Osteoblast (primary cell): ENCODE results near the gene PCNP. TPM values are rescaled to one million over a fixed set of nuclear protein-coding genes. Genes with fewer than 3 reads are reported as not detected.
A peak's percentile ranks its signal among the peaks of the same experiment; 100 is the strongest.

Experiments
- DNase-seq: peaks from one replicate; pipeline ENCODE4 v3.0.0; 2011; ENCODE audit warnings: low spot score, mixed read lengths; ENCODE audit not compliant: insufficient read length; ENCODE audit errors: missing footprints
- H2AFZ ChIP-seq: 2 replicates; pipeline ENCODE4 v1.6.0; 2011; ENCODE audit warnings: mild to moderate bottlenecking, low read length
- H3K27ac ChIP-seq: 2 replicates; pipeline ENCODE4 v1.5.1; 2011; ENCODE audit warnings: mild to moderate bottlenecking, low read depth, low read length, moderate library complexity
- H3K27me3 ChIP-seq: 2 replicates; pipeline ENCODE4 v1.6.0; 2012; ENCODE audit warnings: mild to moderate bottlenecking, control low read depth, inconsistent platforms, low read length, moderate library complexity; ENCODE audit not compliant: insufficient read depth
- H3K36me3 ChIP-seq: 2 replicates; pipeline ENCODE4 v1.5.1; 2011; ENCODE audit warnings: mild to moderate bottlenecking, low read length, control low read depth, moderate library complexity; ENCODE audit not compliant: insufficient read depth
- H3K4me1 ChIP-seq: 2 replicates; pipeline ENCODE4 v1.5.1; 2011; ENCODE audit warnings: mild to moderate bottlenecking, low read length, control low read depth, moderate library complexity; ENCODE audit not compliant: insufficient read depth
- H3K4me2 ChIP-seq: 2 replicates; pipeline ENCODE4 v1.6.0; 2011; ENCODE audit warnings: mild to moderate bottlenecking, low read length; ENCODE audit not compliant: insufficient read depth
- H3K4me3 ChIP-seq: fragments of 200-600 bp; sonication (generic); 3 replicates; pipeline ENCODE4 v1.5.1; 2012; ENCODE audit warnings: mild to moderate bottlenecking, low read length, inconsistent platforms; ENCODE audit not compliant: insufficient read depth
- H3K79me2 ChIP-seq: 2 replicates; pipeline ENCODE4 v1.6.0; 2012; ENCODE audit warnings: mild to moderate bottlenecking, low read length, control low read depth, inconsistent platforms; ENCODE audit not compliant: insufficient read depth
- H3K9me3 ChIP-seq: 2 replicates; pipeline ENCODE4 v1.5.1; 2011; ENCODE audit warnings: low read depth, low read length, control low read depth
- H4K20me1 ChIP-seq: 2 replicates; pipeline ENCODE4 v1.6.0; 2012; ENCODE audit warnings: mild to moderate bottlenecking, low read length, control low read depth; ENCODE audit not compliant: insufficient read depth
- CTCF ChIP-seq: IDR thresholded peaks from 2 replicates; pipeline ENCODE4 v1.5.1; 2011; ENCODE audit warnings: mild to moderate bottlenecking, low read depth, low read length, moderate library complexity; ENCODE audit errors: extremely low read depth
- total RNA-seq: library from RNA; depleted of rRNA; stranded (reverse); fragments of >200 nt; gene quantifications from 2 replicates; pipeline ENCODE4 v1.2.3, GENCODE V29; 2012

Gene PCNP
- total RNA-seq, 1 donor, result 92.6 TPM

GRCh38 chr3:101556064-101556463 is 17.9 kb upstream of the PCNP start:
- no peak overlapping the region for H3K4me2 ChIP-seq
- H3K79me2 ChIP-seq, result no peaks in the 10 kb centered on the region
- no peaks in the 10 kb centered on the region for H4K20me1 ChIP-seq
- no peak for DNase-seq
- no peak overlapping the region for H3K27ac ChIP-seq
- no peaks in the 10 kb centered on the region for H3K9me3 ChIP-seq
- H3K36me3 ChIP-seq, result no peaks in the 10 kb centered on the region
- H3K27me3 ChIP-seq, result peaks cover 13% of the 10 kb centered on the region
- H2AFZ ChIP-seq, result no peak overlapping the region
- H3K4me3 ChIP-seq, result no peak overlapping the region
- no peaks in the 10 kb centered on the region for H3K4me1 ChIP-seq
- no peak for TF ChIP-seq CTCF

GRCh38 chr3:101561630-101562328 is 12.2 kb upstream of the PCNP start, which contains the start of gene TRMT10C:
Gene TRMT10C, plus strand, starts transcription at chr3:101561868. Its CDS starts 2,914 bp downstream, at chr3:101564782.
- peaks cover 6% of the 10 kb centered on the region for H3K4me1 ChIP-seq
- H2AFZ ChIP-seq, result peak within 1 kb of the TSS; percentile 78
- peaks cover 42% of the 10 kb centered on the region for H3K79me2 ChIP-seq
- peak; percentile 97 for DNase-seq
- H3K27me3 ChIP-seq, result peaks cover 9% of the 10 kb centered on the region
- peak within 1 kb of the TSS; percentile 80 for H3K4me3 ChIP-seq
- no peak for TF ChIP-seq CTCF
- H3K36me3 ChIP-seq, result peaks cover 19% of the 10 kb centered on the region
- peak within 1 kb of the TSS; percentile 74 for H3K4me2 ChIP-seq
- peaks cover 11% of the 10 kb centered on the region for H4K20me1 ChIP-seq
- no peaks in the 10 kb centered on the region for H3K9me3 ChIP-seq
- peak within 1 kb of the TSS; percentile 81 for H3K27ac ChIP-seq

GRCh38 chr3:101567528-101568317 is 6.3 kb upstream of the PCNP start:
- peaks cover 8% of the 10 kb centered on the region for H4K20me1 ChIP-seq
- no peak for DNase-seq
- H3K79me2 ChIP-seq, result peaks cover 31% of the 10 kb centered on the region
- no peak for TF ChIP-seq CTCF
- no peaks in the 10 kb centered on the region for H3K27me3 ChIP-seq
- H2AFZ ChIP-seq, result no peak overlapping the region
- peaks cover 23% of the 10 kb centered on the region for H3K36me3 ChIP-seq
- peaks cover 4% of the 10 kb centered on the region for H3K4me1 ChIP-seq
- no peaks in the 10 kb centered on the region for H3K9me3 ChIP-seq
- H3K27ac ChIP-seq, result no peak overlapping the region
- H3K4me2 ChIP-seq, result no peak overlapping the region
- no peak overlapping the region for H3K4me3 ChIP-seq
